ENCODE results near the gene TAF1C. TPM values are rescaled to one million over a fixed set of nuclear protein-coding genes. Genes with fewer than 3 reads are reported as not detected.

TAF1C gene
- total and polyA plus RNA-seq, 2 of the 4 experiments (the other 2 are of a cell fraction) = 7.3 to 35.5 TPM

- dilution Hi-C loops (cut with HindIII; ENCODE audit: low sequenced_read_pairs, unreplicated experiment) (no loop called here), in situ Hi-C loops (cut with MboI; ENCODE audit: low sequenced_read_pairs) (no loop called here), intact Hi-C loops (cut with micrococcal nuclease) (no loop called here)
- Histone ChIP-seq H2BK5ac (ENCODE audit: low read depth, low read length, poor library complexity, severe bottlenecking) (no peak overlapping the region), H2BK15ac (ENCODE audit: low read depth, low read length) (no peak overlapping the region), H3K27me3 (ENCODE audit: control insufficient read depth, insufficient read depth, low read length) (peaks cover 33% of the 10 kb centered on the region), H4K8ac (ENCODE audit: low read depth in 2 of 2, low read length in 2 of 2) (no peak overlapping the region), H4K20me1 (ENCODE audit: insufficient read depth, low read length) (no peaks in the 10 kb centered on the region), H3K18ac (ENCODE audit: low read depth, low read length) (no peak overlapping the region), H3K56ac (ENCODE audit: extremely low read depth, insufficient read depth, low read length) (no peak overlapping the region), H2AFZ (replicated peaks; ENCODE audit: low read length, poor library complexity) (no peak overlapping the region), H3K9me1 (ENCODE audit: insufficient read depth, low read length) (0 out of 2 replicates have a peak, but pooled peaks cover 2% of the 10 kb centered on the region), H3K9me3 (ENCODE audit: control insufficient read depth, insufficient read depth, low read length) (no peaks in the 10 kb centered on the region), H3K36me3 (ENCODE audit: control insufficient read depth, insufficient read depth, low read length) (no peaks in the 10 kb centered on the region), H3K4me1 (ENCODE audit: control insufficient read depth, insufficient read depth, low read length) (peaks cover 1% of the 10 kb centered on the region; the same call in 1 of the 2 replicates), H2AK5ac (ENCODE audit: low read depth, low read length) (no peak overlapping the region), H3K27ac (ENCODE audit: insufficient read depth, low read length) (no peak overlapping the region), H3K4ac (ENCODE audit: low read depth, low read length) (no peak overlapping the region), H4K91ac (ENCODE audit: insufficient read depth, low read depth, low read length) (no peak overlapping the region), H2AK9ac (replicated peaks; ENCODE audit: low read depth, low read length, poor library complexity) (no peak overlapping the region), H3K9ac (ENCODE audit: low read depth, low read length) (no peak overlapping the region), H2BK120ac (ENCODE audit: low read depth, low read length) (no peak overlapping the region), H2BK20ac (ENCODE audit: low read depth, low read length) (no peak overlapping the region), H3K23ac (ENCODE audit: low read depth, low read length) (no peak overlapping the region), H3K79me1 (ENCODE audit: low read depth in 1 of 2, low read length in 2 of 2) (no peaks in the 10 kb centered on the region), H4K5ac (ENCODE audit: low read depth, low read length) (no peak overlapping the region), H3K14ac (replicated peaks; ENCODE audit: low read depth, low read length) (no peak overlapping the region), H3K4me3 (ENCODE audit: insufficient read depth, low read depth, low read length) (no peak overlapping the region), H3K4me2 (ENCODE audit: low read depth, low read length) (no peak overlapping the region)
- WGBS, 2 experiments (ENCODE audit: extremely low coverage in 2 of 2, insufficient read length in 1 of 2) = 72% methylated on average over 3 of the region's 6 CpGs; no CpG with 5 or more reads in 1 of the 2 experiments
- BruUV-seq (replicated peaks) = no TSS peak
- no peak for ATAC-seq (ENCODE audit: low read depth)
- CTCF ChIA-PET = no interaction called here
- POLR2A ChIA-PET (ENCODE audit: unreplicated experiment) = interaction anchor here (0.6 kb wide), 1 partner anchor 168 kb away, joined by 3 read pairs; no protein-coding TSS in a partner anchor
- no peak for DNase-seq
- TF ChIP-seq RCOR1 (IDR thresholded peaks at IDR 0.05; ENCODE audit: insufficient replicate concordance, low read length) (no peak), SMC3 (IDR thresholded peaks at IDR 0.05; ENCODE audit: low read depth, low read length) (no peak), POLR2A (IDR thresholded peaks at IDR 0.05; ENCODE audit: low read depth, low read length) (no peak)
Measured at GRCh38 chr16:84218956-84219355, 32.1 kb upstream of the TAF1C start.
